SK-N-MC (cell line): ENCODE measurements around the gene SOCS1.

Experiments used
- DNase-seq: peaks from one replicate; pipeline ENCODE4 v3.0.0-alpha.2; 2011; ENCODE audit warnings: low read depth, low spot score
- H3K27ac ChIP-seq: fragments of 200-600 bp; sonication (generic); 2 replicates; pipeline ENCODE4 v1.5.1; 2016; ENCODE audit warnings: mixed run types
- H3K36me3 ChIP-seq: fragments of 200-600 bp; sonication (generic); 2 replicates; pipeline ENCODE4 v1.6.1; 2017; ENCODE audit warnings: antibody characterized with exemption, low read length, mixed read lengths; ENCODE audit not compliant: insufficient read depth
- H3K4me3 ChIP-seq: fragments of 200-600 bp; sonication (generic); 2 replicates; pipeline ENCODE4 v1.5.1; 2016
- H3K9ac ChIP-seq: fragments of 200-600 bp; sonication (generic); 2 replicates; pipeline ENCODE4 v1.8.0; 2017; ENCODE audit warnings: mixed run types, mixed read lengths; ENCODE audit not compliant: insufficient read length
- H3K9me3 ChIP-seq: fragments of 200-600 bp; sonication (generic); 2 replicates; pipeline ENCODE4 v1.6.1; 2017; ENCODE audit warnings: low read depth, mild to moderate bottlenecking, antibody characterized with exemption, low read length, moderate library complexity, mixed read lengths
- EZH2 ChIP-seq: fragments of 200-600 bp; sonication (generic); IDR thresholded peaks from one replicate; pipeline ENCODE4 v1.6.1; 2017; ENCODE audit warnings: antibody characterized with exemption
- FOXP2 ChIP-seq: optimal IDR thresholded peaks from 2 replicates; pipeline ENCODE3; 2011; ENCODE audit warnings: mild to moderate bottlenecking, moderate library complexity; ENCODE audit not compliant: insufficient read depth; ENCODE audit errors: extremely low read length, control extremely low read depth
- POLR2AphosphoS5 ChIP-seq: IDR thresholded peaks from 2 replicates; pipeline ENCODE4 v1.6.1; 2012; ENCODE audit warnings: mild to moderate bottlenecking, low read depth, low read length, borderline replicate concordance

SOCS1 gene

DNA sequence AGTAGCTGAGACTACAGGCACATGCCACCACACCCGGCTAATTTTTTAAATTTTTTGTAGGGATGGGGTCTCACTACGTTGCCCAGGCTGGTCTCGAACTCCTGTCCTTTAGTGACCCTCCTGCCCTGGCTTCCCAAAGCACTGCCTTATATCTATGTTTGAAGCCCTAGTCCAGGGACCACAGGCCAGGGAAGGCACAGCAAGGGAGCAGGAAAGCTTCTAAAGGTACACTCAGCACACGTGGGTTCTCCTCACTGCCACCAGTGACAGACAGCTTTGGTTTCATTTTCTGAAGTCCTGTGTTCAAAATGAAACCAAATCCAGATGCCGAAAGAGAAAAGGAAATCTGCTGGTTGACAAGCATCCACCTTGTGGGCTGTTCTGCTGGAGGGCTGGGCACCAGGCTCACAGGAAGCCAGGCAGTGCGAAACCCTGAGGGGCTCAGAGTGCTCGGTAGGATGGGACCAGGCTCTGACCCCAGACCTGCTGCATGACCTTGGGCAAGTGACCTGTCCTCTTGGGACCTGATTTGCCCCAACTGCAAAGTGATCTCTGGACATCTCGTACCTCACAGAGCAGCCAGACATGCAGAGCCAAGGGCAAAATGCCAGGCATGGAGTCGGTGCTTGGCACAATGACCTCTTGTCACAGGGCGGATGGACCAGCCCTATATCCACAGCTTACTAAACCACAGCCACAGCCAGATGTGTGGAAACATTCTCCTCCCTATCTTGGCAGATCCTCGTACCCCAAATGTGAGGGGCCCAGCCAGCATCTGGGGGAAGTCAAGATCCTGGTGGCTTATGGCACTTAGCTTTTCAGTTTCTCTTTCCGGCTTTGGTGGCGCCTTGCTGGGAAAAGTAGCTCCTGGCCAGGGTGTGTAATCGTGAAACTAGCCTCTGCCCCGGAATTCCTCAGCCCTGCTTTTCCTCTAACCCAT, 2.8 kb upstream of the SOCS1 start:
- TF ChIP-seq EZH2, result no peak
- TF ChIP-seq FOXP2, result no peak
- TF ChIP-seq POLR2AphosphoS5, result no peak
- Histone ChIP-seq H3K27ac (no peak overlapping the region), H3K9me3 (no peaks in the 10 kb centered on the region), H3K4me3 (no peak overlapping the region), H3K9ac (no peak overlapping the region), H3K36me3 (no peaks in the 10 kb centered on the region)
- no peak for DNase-seq

- peak; percentile 10 for DNase-seq
- H3K9me3 ChIP-seq, result no peaks in the 10 kb centered on the region
- H3K9ac ChIP-seq, result no peak overlapping the region
- no peak overlapping the region for H3K27ac ChIP-seq
- no peaks in the 10 kb centered on the region for H3K36me3 ChIP-seq
- no peak for TF ChIP-seq FOXP2
- TF ChIP-seq EZH2, result no peak
- H3K4me3 ChIP-seq, result peak overlapping the region; percentile 80
Observed at GRCh38 chr16:11257131-11257938, 1.3 kb upstream of the SOCS1 start.

- Histone ChIP-seq H3K9me3 (no peaks in the 10 kb centered on the region), H3K9ac (peak overlapping the region; percentile 61), H3K36me3 (no peaks in the 10 kb centered on the region), H3K27ac (no peak overlapping the region), H3K4me3 (peak overlapping the region; percentile 80)
- TF ChIP-seq POLR2AphosphoS5 (no peak), EZH2 (no peak), FOXP2 (no peak)
- DNase-seq, result no peak
Observed at GRCh38 chr16:11256661-11257130, 692 bp upstream of the SOCS1 start.

GRCh38 chr16:11254913-11255736, 879 bp downstream of the SOCS1 start:
- Histone ChIP-seq H3K9ac (no peak overlapping the region), H3K4me3 (peak overlapping the region; percentile 80), H3K36me3 (no peaks in the 10 kb centered on the region), H3K27ac (no peak overlapping the region), H3K9me3 (no peaks in the 10 kb centered on the region)
- no peak for DNase-seq
- peak; percentile 39 for TF ChIP-seq EZH2
- TF ChIP-seq FOXP2, result no peak

DNA sequence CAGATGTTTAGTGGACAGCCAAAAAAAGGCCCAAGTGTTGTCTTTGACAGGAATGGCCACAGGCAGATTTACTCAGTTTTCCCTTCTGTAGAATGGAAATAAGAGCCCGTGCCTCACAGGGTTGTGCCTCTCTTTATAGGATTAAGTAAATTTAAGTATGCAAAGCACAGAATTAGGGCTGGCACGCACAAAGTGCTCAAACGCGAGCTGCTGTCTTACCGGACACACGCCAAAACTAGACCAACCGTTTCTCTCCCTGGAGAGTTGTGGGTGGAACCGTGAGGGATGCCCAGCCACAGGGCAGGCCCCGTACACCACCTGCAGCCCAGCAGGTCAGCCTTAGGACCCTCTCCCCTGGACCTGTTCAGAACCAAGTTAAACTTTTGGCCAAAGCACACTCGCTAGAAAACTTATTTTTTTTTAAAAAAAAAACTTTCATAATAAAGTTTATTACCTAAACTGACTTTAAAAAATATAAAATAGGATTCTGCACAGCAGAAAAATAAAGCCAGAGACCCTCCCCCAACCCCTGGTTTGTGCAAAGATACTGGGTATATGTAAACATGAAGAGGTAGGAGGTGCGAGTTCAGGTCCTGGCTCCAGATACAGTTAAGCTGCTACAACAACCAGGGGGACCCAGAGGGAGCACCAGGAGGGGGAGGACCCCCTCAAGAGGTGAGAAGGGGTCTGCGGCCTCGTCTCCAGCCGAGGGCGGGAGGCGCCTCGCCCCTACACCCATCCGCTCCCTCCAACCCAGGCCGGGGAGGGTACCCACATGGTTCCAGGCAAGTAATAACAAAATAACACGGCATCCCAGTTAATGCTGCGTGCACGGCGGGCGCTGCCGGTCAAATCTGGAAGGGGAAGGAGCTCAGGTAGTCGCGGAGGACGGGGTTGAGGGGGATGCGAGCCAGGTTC, 1.8 kb downstream of the SOCS1 start:
- DNase-seq, result no peak
- no peaks in the 10 kb centered on the region for H3K36me3 ChIP-seq
- peak overlapping the region; percentile 80 for H3K4me3 ChIP-seq
- H3K27ac ChIP-seq, result no peak overlapping the region
- no peaks in the 10 kb centered on the region for H3K9me3 ChIP-seq
- TF ChIP-seq FOXP2 (no peak), POLR2AphosphoS5 (no peak), EZH2 (no peak)
- H3K9ac ChIP-seq, result no peak overlapping the region

- no peak overlapping the region for H3K27ac ChIP-seq
- no peaks in the 10 kb centered on the region for H3K36me3 ChIP-seq
- no peak for TF ChIP-seq POLR2AphosphoS5
- TF ChIP-seq EZH2, result no peak
- no peak for TF ChIP-seq FOXP2
- H3K4me3 ChIP-seq, result no peak overlapping the region
- no peak for DNase-seq
- no peaks in the 10 kb centered on the region for H3K9me3 ChIP-seq
- H3K9ac ChIP-seq, result no peak overlapping the region
Observed at GRCh38 chr16:11253009-11253994, 2.7 kb downstream of the SOCS1 start.
